Mesenchymal stem cell (in vitro differentiated cells and primary cell): ENCODE results near the gene WDR4.
"Not testable (repeated sequence)": the region's sequence is repeated elsewhere in the genome, so short reads cannot be mapped to it uniquely, and the experiment has no call there.

Experiments used
- DNase-seq: peaks from one replicate; pipeline ENCODE4 v3.0.0-alpha.2; 2013
- H2AFZ ChIP-seq: one replicate; pipeline ENCODE4 v1.6.1; 2013; ENCODE audit warnings: low read depth, mild to moderate bottlenecking, control low read depth, inconsistent platforms, low read length, moderate library complexity
- H2AK5ac ChIP-seq: 2 replicates; pipeline ENCODE4 v1.6.1; 2013; ENCODE audit warnings: low read length, moderate library complexity, mild to moderate bottlenecking, inconsistent platforms; ENCODE audit not compliant: severe bottlenecking
- H2BK120ac ChIP-seq: one replicate; pipeline ENCODE4 v1.6.1; 2013; ENCODE audit warnings: low read depth, mild to moderate bottlenecking, inconsistent platforms, low read length, moderate library complexity
- H2BK12ac ChIP-seq, 2 experiments: one replicate each; pipeline ENCODE4 v1.6.1; 2013; ENCODE audit warnings: inconsistent platforms in 2 of 2, low read length in 2 of 2, mild to moderate bottlenecking in 2 of 2, moderate library complexity in 2 of 2, control low read depth in 1 of 2
- H2BK15ac ChIP-seq: one replicate; pipeline ENCODE4 v1.6.1; 2013; ENCODE audit warnings: mild to moderate bottlenecking, low read depth, inconsistent platforms; ENCODE audit not compliant: poor library complexity, severe bottlenecking
- H2BK5ac ChIP-seq: 2 replicates; pipeline ENCODE4 v1.6.1; 2013; ENCODE audit warnings: low read depth, mild to moderate bottlenecking, low read length, control low read depth, inconsistent platforms; ENCODE audit not compliant: poor library complexity, severe bottlenecking
- H3K14ac ChIP-seq, 2 experiments: one replicate each; pipeline ENCODE4 v1.6.1; 2013; ENCODE audit warnings: inconsistent platforms in 2 of 2, low read length in 2 of 2, control low read depth in 1 of 2, mild to moderate bottlenecking in 1 of 2, moderate library complexity in 1 of 2
- H3K18ac ChIP-seq, 2 experiments: one replicate each; pipeline ENCODE4 v1.6.1; 2013; ENCODE audit warnings: inconsistent platforms in 2 of 2, low read length in 2 of 2, control low read depth in 1 of 2, low read depth in 1 of 2, mild to moderate bottlenecking in 1 of 2
- H3K23ac ChIP-seq, 2 experiments: one replicate each; pipeline ENCODE4 v1.6.1; 2013; ENCODE audit warnings: inconsistent platforms in 2 of 2, low read length in 2 of 2, mild to moderate bottlenecking in 2 of 2, moderate library complexity in 2 of 2, control low read depth in 1 of 2
- H3K27ac ChIP-seq: 2 replicates; pipeline ENCODE4 v1.5.1; 2013; ENCODE audit warnings: mild to moderate bottlenecking, moderate library complexity, low read length, control low read depth, inconsistent platforms; ENCODE audit not compliant: poor library complexity, severe bottlenecking
- H3K27me3 ChIP-seq, 2 experiments: 2 replicates each; pipeline versions ENCODE4 v1.6.1 to v1.7.0; 2013; ENCODE audit warnings: low read length in 2 of 2, mild to moderate bottlenecking in 2 of 2, moderate library complexity in 2 of 2, control low read depth in 1 of 2, inconsistent platforms in 1 of 2; ENCODE audit not compliant: control insufficient read depth in 1 of 2, insufficient read depth in 1 of 2
- H3K36me3 ChIP-seq, 2 experiments: 2 replicates each; pipeline versions ENCODE4 v1.6.1 to v1.7.0; 2013; ENCODE audit warnings: low read length in 2 of 2, control low read depth in 1 of 2, inconsistent platforms in 1 of 2, low read depth in 1 of 2, mild to moderate bottlenecking in 1 of 2; ENCODE audit not compliant: insufficient read depth in 2 of 2, control insufficient read depth in 1 of 2
- H3K4ac ChIP-seq, 2 experiments: one replicate each; pipeline ENCODE4 v1.6.1; 2013; ENCODE audit warnings: inconsistent platforms in 2 of 2, low read length in 2 of 2, mild to moderate bottlenecking in 2 of 2, moderate library complexity in 2 of 2, control low read depth in 1 of 2, low read depth in 1 of 2
- H3K4me1 ChIP-seq: 2 replicates; pipeline ENCODE4 v1.6.1; 2013; ENCODE audit warnings: low read depth, low read length, control low read depth; ENCODE audit not compliant: control insufficient read depth, insufficient read depth
- H3K4me2 ChIP-seq: 2 replicates; pipeline ENCODE4 v1.6.1; 2013; ENCODE audit warnings: low read length, mild to moderate bottlenecking, inconsistent platforms; ENCODE audit not compliant: poor library complexity, severe bottlenecking
- H3K4me3 ChIP-seq, 2 experiments: 2 replicates each; pipeline versions ENCODE4 v1.5.1 to v1.7.0; 2013; ENCODE audit warnings: low read length in 2 of 2, mild to moderate bottlenecking in 2 of 2, control low read depth in 1 of 2, low read depth in 1 of 2; ENCODE audit not compliant: insufficient read depth in 1 of 2
- H3K79me1 ChIP-seq: replicated peaks from 2 replicates; pipeline ENCODE4 v1.6.1; 2013; ENCODE audit warnings: mild to moderate bottlenecking, control low read depth, low read length, inconsistent platforms; ENCODE audit not compliant: poor library complexity, severe bottlenecking
- H3K9ac ChIP-seq: 2 replicates; pipeline ENCODE4 v1.7.0; 2013; ENCODE audit warnings: mild to moderate bottlenecking, low read length, moderate library complexity
- H3K9me3 ChIP-seq: 2 replicates; pipeline ENCODE4 v1.7.0; 2013; ENCODE audit warnings: mild to moderate bottlenecking, low read length; ENCODE audit not compliant: control insufficient read depth
- H4K8ac ChIP-seq: one replicate; pipeline ENCODE4 v1.6.1; 2013; ENCODE audit warnings: inconsistent platforms, mild to moderate bottlenecking, low read length, moderate library complexity
- H4K91ac ChIP-seq: one replicate; pipeline ENCODE4 v1.6.1; 2013; ENCODE audit warnings: mild to moderate bottlenecking, low read length, inconsistent platforms
- WGBS: methylation state at CpG from one replicate; pipeline ENCODE4 v1.1.7; 2013; ENCODE audit warnings: mixed read lengths; 5-methylcytosine and 5-hydroxymethylcytosine counted together

WDR4 gene

GRCh38 chr21:42880352-42880751, 1.0 kb upstream of the WDR4 start:
- H2BK5ac ChIP-seq: no peak overlapping the region
- H2BK12ac ChIP-seq: no peak overlapping the region
- H3K18ac ChIP-seq: no peak overlapping the region
- H4K91ac ChIP-seq: peak overlapping the region; percentile 27
- no peaks in the 10 kb centered on the region for H3K27me3 ChIP-seq
- peak overlapping the region; percentile 92 for H3K9ac ChIP-seq
- peaks cover 17% of the 10 kb centered on the region for H3K79me1 ChIP-seq
- H3K9me3 ChIP-seq: no peaks in the 10 kb centered on the region
- no peak overlapping the region for H2BK120ac ChIP-seq
- H3K4ac ChIP-seq: no peak overlapping the region
- peak overlapping the region; percentile 89 for H2AK5ac ChIP-seq
- H3K14ac ChIP-seq: no peak overlapping the region
- WGBS: 95% methylated on average over 6 of the region's 6 CpGs
- peaks cover 3% of the 10 kb centered on the region for H3K4me1 ChIP-seq
- H3K23ac ChIP-seq: no peak overlapping the region
- peak overlapping the region; percentile 86 for H3K4me2 ChIP-seq
- peak overlapping the region in 1 of 2 experiments; percentile 88 for H3K4me3 ChIP-seq
- no peak for DNase-seq
- H3K36me3 ChIP-seq: peaks cover 9 to 17% of the 10 kb centered on the region in 2 experiments
- H3K27ac ChIP-seq: no peak overlapping the region
- peak overlapping the region; percentile 88 for H4K8ac ChIP-seq
- H2BK15ac ChIP-seq: no peak overlapping the region
- no peak overlapping the region for H2AFZ ChIP-seq

GRCh38 chr21:42878678-42878992, 704 bp downstream of the WDR4 start:
- Histone ChIP-seq H3K9ac (peak overlapping the region; percentile 92), H2BK120ac (no peak overlapping the region), H2AK5ac (no peak overlapping the region), H2BK5ac (no peak overlapping the region), H4K8ac (peak overlapping the region; percentile 81), H3K36me3 (peaks cover 13 to 22% of the 10 kb centered on the region in 2 experiments), H3K27me3 (no peaks in the 10 kb centered on the region), H4K91ac (peak overlapping the region; percentile 50), H2BK12ac (no peak overlapping the region), H3K18ac (peak overlapping the region; percentile 80 to 94), H3K4ac (peak overlapping the region in 1 of 2 experiments; percentile 47), H3K14ac (no peak overlapping the region), H3K4me3 (peak overlapping the region; percentile 88 to 97), H3K4me1 (peaks cover 3% of the 10 kb centered on the region), H2AFZ (peak overlapping the region; percentile 16), H3K79me1 (peaks cover 20% of the 10 kb centered on the region), H3K27ac (peak overlapping the region; percentile 70), H3K9me3 (no peaks in the 10 kb centered on the region), H3K23ac (no peak overlapping the region), H2BK15ac (no peak overlapping the region), H3K4me2 (peak overlapping the region; percentile 97)
- 2% methylated on average over 15 of the region's 15 CpGs for WGBS
- DNase-seq: no peak

- H3K4me3 ChIP-seq, H3K4me2 ChIP-seq, H3K27ac ChIP-seq, H3K4ac ChIP-seq, H3K9me3 ChIP-seq, H2BK5ac ChIP-seq, DNase-seq, H3K18ac ChIP-seq, H2BK120ac ChIP-seq, H2BK12ac ChIP-seq, H4K8ac ChIP-seq, H4K91ac ChIP-seq, H3K23ac ChIP-seq, H3K9ac ChIP-seq, H2AFZ ChIP-seq, H2AK5ac ChIP-seq, H3K14ac ChIP-seq, H3K27me3 ChIP-seq, H2BK15ac ChIP-seq, H3K4me1 ChIP-seq: not testable (repeated sequence)
- 94% methylated on average over 3 of the region's 10 CpGs for WGBS
- Histone ChIP-seq H3K36me3 (peaks cover 38 to 42% of the 10 kb centered on the region in 2 experiments), H3K79me1 (peaks cover 33% of the 10 kb centered on the region)
These were observed 3.5 kb downstream of the WDR4 start for GRCh38 chr21:42875811-42876210.

GRCh38 chr21:42873096-42873495, 6.2 kb downstream of the WDR4 start:
- Histone ChIP-seq H3K36me3 (peaks cover 59 to 66% of the 10 kb centered on the region in 2 experiments), H2BK5ac (no peak overlapping the region), H2BK120ac (no peak overlapping the region), H3K4me3 (no peak overlapping the region), H3K4ac (no peak overlapping the region), H3K9me3 (no peaks in the 10 kb centered on the region), H3K27me3 (no peaks in the 10 kb centered on the region), H2AFZ (no peak overlapping the region), H2AK5ac (no peak overlapping the region), H3K4me2 (no peak overlapping the region), H3K79me1 (peaks cover 32% of the 10 kb centered on the region), H2BK15ac (no peak overlapping the region), H3K4me1 (no peaks in the 10 kb centered on the region), H4K91ac (no peak overlapping the region), H3K9ac (no peak overlapping the region), H3K14ac (no peak overlapping the region), H3K27ac (no peak overlapping the region), H3K23ac (peak overlapping the region in 1 of 2 experiments; percentile 79), H3K18ac (no peak overlapping the region), H2BK12ac (no peak overlapping the region), H4K8ac (no peak overlapping the region)
- no peak for DNase-seq
- WGBS: 96% methylated on average over 7 of the region's 7 CpGs
